CD4-positive, alpha-beta T cell (primary cell): Measurements from ENCODE around the gene TMPRSS11E. TPM values are rescaled to one million over a fixed set of nuclear protein-coding genes. Genes with fewer than 3 reads are reported as not detected.
"Not testable (repeated sequence)": the region's sequence is repeated elsewhere in the genome, so short reads cannot be mapped to it uniquely, and the experiment has no call there.

ENCODE experiments used
- ATAC-seq: fragments of 200-7000 bp; cut with Tn5 transposase; one replicate; pipeline ENCODE4 v1.10.0; 2022; ENCODE audit warnings: mild to moderate bottlenecking; ENCODE audit not compliant: poor library complexity
- CTCF ChIA-PET: fragments of 350-600 bp; sonication (Branson Sonifier 250); formaldehyde crosslinking; loops from one replicate; lab custom pipeline; 2021; ENCODE audit warnings: antibody characterized with exemption, inconsistent platforms; lab: Charles Lee
- POLR2A ChIA-PET: fragments of 350-600 bp; sonication (Branson Sonifier 250); formaldehyde crosslinking; loops from one replicate; lab custom pipeline; 2021; ENCODE audit warnings: antibody characterized with exemption, inconsistent platforms; lab: Charles Lee
- DNase-seq, 14 experiments: peaks; one replicate each; pipeline ENCODE4 v3.0.0-alpha.2; 2013 to 2020; ENCODE audit warnings: mixed read lengths in 2 of 14
- H3K27ac ChIP-seq, 2 donors: one replicate each; pipeline versions ENCODE4 v1.5.1 to v1.7.0; 2013; ENCODE audit warnings: low read length in 2 of 2, low read depth in 1 of 2, mild to moderate bottlenecking in 1 of 2
- H3K27me3 ChIP-seq, 2 experiments: 1 replicate in 1 of 2; 2 replicates in 1 of 2; pipeline versions ENCODE4 v1.6.1 to v1.7.0; 2013; ENCODE audit warnings: low read length in 2 of 2, control low read depth in 1 of 2, mild to moderate bottlenecking in 1 of 2, moderate library complexity in 1 of 2; ENCODE audit not compliant: insufficient read depth in 2 of 2, control insufficient read depth in 1 of 2
- H3K36me3 ChIP-seq: one replicate; pipeline ENCODE4 v1.6.1; 2013; ENCODE audit warnings: low read length, control low read depth; ENCODE audit not compliant: insufficient read depth
- H3K4me1 ChIP-seq: one replicate; pipeline ENCODE4 v1.6.1; 2013; ENCODE audit warnings: low read length, control low read depth; ENCODE audit not compliant: insufficient read depth
- H3K4me3 ChIP-seq: one replicate; pipeline ENCODE4 v1.5.1; 2013; ENCODE audit warnings: mild to moderate bottlenecking, low read length, moderate library complexity
- H3K9me3 ChIP-seq, 2 experiments: 1 replicate in 1 of 2; 2 replicates in 1 of 2; pipeline versions ENCODE4 v1.6.1 to v1.7.0; 2013; ENCODE audit warnings: low read length in 2 of 2, mild to moderate bottlenecking in 2 of 2, control low read depth in 1 of 2, moderate library complexity in 1 of 2; ENCODE audit not compliant: control insufficient read depth in 1 of 2, insufficient read depth in 1 of 2
- H3K27ac Mint-ChIP-seq: one replicate; pipeline ENCODE4 v1.8.0; 2020; ENCODE audit warnings: mixed read lengths
- H3K27me3 Mint-ChIP-seq: one replicate; pipeline ENCODE4 v1.8.0; 2021; ENCODE audit warnings: mixed read lengths
- H3K36me3 Mint-ChIP-seq: one replicate; pipeline ENCODE4 v1.8.0; 2021; ENCODE audit warnings: low read depth, mixed read lengths
- H3K4me1 Mint-ChIP-seq: one replicate; pipeline ENCODE4 v1.8.0; 2021; ENCODE audit warnings: low read depth, mixed read lengths
- H3K4me3 Mint-ChIP-seq: one replicate; pipeline ENCODE4 v1.8.0; 2020; ENCODE audit warnings: mild to moderate bottlenecking, mixed read lengths
- H3K9me3 Mint-ChIP-seq: one replicate; pipeline ENCODE4 v1.8.0; 2020; ENCODE audit warnings: mixed read lengths
- intact Hi-C, 2 experiments: fragments of 100-400 bp; cut with DNase I in 1 of 2; cut with micrococcal nuclease in 1 of 2; formaldehyde crosslinking; loops; one replicate each; pipeline versions ENCODE4 v1.15.1 to v1.9.0; 2023 to 2025; cut with DNase I, micrococcal nuclease
- total RNA-seq, 174 experiments: library from RNA in 2 of 174; stranded (reverse) in 2 of 174; gene quantifications; one replicate each; pipeline ENCODE4 v1.2.3 and lab custom pipeline; 2021 to 2026
- TF ChIP-seq, protein P1 (sequence below): fragments of 200-600 bp; IDR thresholded peaks from one replicate; pipeline ENCODE4 v1.8.0; 2022; ENCODE audit warnings: antibody characterized with exemption, mild to moderate bottlenecking

The TMPRSS11E gene
- total RNA-seq, 2 experiments from 2014 or later = not detected

DNA sequence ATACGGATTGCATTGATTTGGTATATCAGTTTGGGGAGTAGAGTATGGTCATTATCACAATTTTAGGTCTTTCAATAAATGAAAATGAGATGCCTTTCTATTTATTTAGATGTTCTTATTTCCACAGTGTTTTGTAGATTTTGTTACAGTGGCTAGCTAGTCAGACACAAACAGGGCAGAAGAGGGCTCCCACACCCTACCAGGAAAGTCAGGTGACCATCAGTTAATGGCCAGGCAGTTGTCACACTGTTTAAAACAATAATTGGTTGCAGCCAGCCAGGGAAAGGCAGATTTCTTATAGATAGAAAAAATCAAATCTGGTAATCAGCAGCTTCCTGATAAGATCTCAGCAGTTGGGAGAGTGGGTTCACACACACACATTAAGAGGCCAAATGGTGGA lies 71.6 kb downstream of the TMPRSS11E start:
- POLR2A ChIA-PET = no interaction called here
- TF ChIP-seq, protein P1, sequence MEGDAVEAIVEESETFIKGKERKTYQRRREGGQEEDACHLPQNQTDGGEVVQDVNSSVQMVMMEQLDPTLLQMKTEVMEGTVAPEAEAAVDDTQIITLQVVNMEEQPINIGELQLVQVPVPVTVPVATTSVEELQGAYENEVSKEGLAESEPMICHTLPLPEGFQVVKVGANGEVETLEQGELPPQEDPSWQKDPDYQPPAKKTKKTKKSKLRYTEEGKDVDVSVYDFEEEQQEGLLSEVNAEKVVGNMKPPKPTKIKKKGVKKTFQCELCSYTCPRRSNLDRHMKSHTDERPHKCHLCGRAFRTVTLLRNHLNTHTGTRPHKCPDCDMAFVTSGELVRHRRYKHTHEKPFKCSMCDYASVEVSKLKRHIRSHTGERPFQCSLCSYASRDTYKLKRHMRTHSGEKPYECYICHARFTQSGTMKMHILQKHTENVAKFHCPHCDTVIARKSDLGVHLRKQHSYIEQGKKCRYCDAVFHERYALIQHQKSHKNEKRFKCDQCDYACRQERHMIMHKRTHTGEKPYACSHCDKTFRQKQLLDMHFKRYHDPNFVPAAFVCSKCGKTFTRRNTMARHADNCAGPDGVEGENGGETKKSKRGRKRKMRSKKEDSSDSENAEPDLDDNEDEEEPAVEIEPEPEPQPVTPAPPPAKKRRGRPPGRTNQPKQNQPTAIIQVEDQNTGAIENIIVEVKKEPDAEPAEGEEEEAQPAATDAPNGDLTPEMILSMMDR = no peak
- DNase-seq (no peak), ATAC-seq (no peak)
- Mint-ChIP-seq H3K4me1 (no peaks in the 10 kb centered on the region), H3K27ac (no peak overlapping the region), H3K9me3 (no peaks in the 10 kb centered on the region), H3K4me3 (no peak overlapping the region), H3K27me3 (no peaks in the 10 kb centered on the region), H3K36me3 (no peaks in the 10 kb centered on the region)
- Histone ChIP-seq H3K4me3 (no peak overlapping the region), H3K27me3 (no peaks in the 10 kb centered on the region), H3K4me1 (no peaks in the 10 kb centered on the region), H3K27ac (no peak overlapping the region), H3K9me3 (no peaks in the 10 kb centered on the region), H3K36me3 (no peaks in the 10 kb centered on the region)
- intact Hi-C loops = no loop called here
- CTCF ChIA-PET = no interaction called here

DNA sequence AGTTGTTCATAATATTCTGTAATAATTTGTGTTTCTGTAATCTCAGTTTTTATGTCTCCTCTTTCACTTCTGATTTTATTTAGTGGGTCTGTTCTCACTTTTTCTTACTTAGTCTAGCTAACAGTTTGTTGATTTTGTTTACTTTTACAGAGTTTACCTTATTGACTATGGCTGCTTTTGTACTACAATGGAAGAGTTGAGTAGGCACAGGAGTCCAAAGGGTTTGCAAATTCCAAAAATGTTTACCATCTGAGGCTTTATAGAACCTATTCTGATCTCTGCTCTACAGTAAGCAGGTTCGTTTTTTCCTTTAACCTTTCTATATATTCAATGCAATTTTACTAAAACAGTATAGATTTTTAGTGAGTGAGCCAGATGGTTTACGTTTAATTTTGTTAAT lies 73.7 kb downstream of the TMPRSS11E start:
- Histone ChIP-seq H3K36me3 (no peaks in the 10 kb centered on the region), H3K9me3 (no peaks in the 10 kb centered on the region), H3K27ac (no peak overlapping the region), H3K4me1 (no peaks in the 10 kb centered on the region), H3K27me3 (no peaks in the 10 kb centered on the region), H3K4me3 (no peak overlapping the region)
- intact Hi-C loops = no loop called here
- ChIA-PET CTCF (no interaction called here), POLR2A (no interaction called here)
- Mint-ChIP-seq H3K9me3 (no peaks in the 10 kb centered on the region), H3K27me3 (no peaks in the 10 kb centered on the region), H3K4me1 (no peaks in the 10 kb centered on the region), H3K4me3 (no peak overlapping the region), H3K36me3 (no peaks in the 10 kb centered on the region), H3K27ac (no peak overlapping the region)
- TF ChIP-seq, protein P1 = no peak
- ATAC-seq (no peak), DNase-seq (no peak)

DNA sequence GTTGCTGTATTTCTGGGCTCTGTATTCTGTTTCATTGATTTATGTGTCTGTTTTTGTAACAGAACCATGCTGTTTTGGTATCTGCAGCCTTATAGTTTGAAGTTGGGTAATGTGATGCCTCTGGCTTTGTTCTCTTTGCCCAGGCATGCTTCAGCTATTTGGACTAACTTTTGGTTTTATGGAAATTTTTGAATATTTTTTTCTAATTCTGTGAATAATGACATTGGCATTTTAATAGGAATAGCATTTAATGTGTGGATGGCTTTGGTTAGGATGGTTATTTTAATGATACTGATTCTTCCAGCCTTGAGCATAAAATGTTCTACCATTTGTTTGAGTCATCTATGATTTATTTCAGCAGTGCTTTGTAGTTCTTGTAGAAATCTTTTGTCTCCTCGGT lies 75.0 kb downstream of the TMPRSS11E start:
- CTCF ChIA-PET, H3K27ac Mint-ChIP-seq, H3K9me3 Mint-ChIP-seq, H3K27me3 ChIP-seq, intact Hi-C loops, DNase-seq, H3K4me3 Mint-ChIP-seq, H3K27ac ChIP-seq, H3K36me3 ChIP-seq, H3K4me3 ChIP-seq, H3K4me1 ChIP-seq, H3K9me3 ChIP-seq, ATAC-seq, H3K4me1 Mint-ChIP-seq, H3K36me3 Mint-ChIP-seq, H3K27me3 Mint-ChIP-seq, POLR2A ChIA-PET: not testable (repeated sequence)

DNA sequence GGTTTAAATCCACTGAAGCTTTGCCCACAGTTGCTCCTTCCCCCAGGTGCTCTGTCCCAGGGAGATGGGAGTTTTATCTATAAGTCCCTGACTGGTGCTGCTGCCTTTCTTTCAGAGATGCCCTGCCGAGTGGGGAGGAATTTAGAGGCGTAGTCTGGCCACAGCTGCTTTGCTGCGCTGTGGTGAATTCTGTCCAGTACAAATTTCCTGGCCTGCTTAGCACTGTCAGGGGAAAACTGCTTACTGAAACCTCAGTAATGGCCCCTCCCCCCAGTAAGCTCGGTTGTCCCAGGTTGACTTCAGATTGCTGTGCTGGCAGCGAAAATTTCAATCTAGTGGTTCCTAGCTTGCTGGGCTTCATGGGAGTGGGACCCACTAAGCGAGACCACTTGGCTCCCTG lies 88.7 kb downstream of the TMPRSS11E start:
- Mint-ChIP-seq H3K9me3 (no peaks in the 10 kb centered on the region), H3K36me3 (no peaks in the 10 kb centered on the region), H3K27me3 (no peaks in the 10 kb centered on the region), H3K4me1 (no peaks in the 10 kb centered on the region), H3K4me3 (no peak overlapping the region), H3K27ac (no peak overlapping the region)
- TF ChIP-seq, protein P1 = no peak
- no peak for ATAC-seq
- H3K27ac ChIP-seq = no peak overlapping the region
- DNase-seq = no peak
- no peaks in the 10 kb centered on the region for H3K4me1 ChIP-seq
- intact Hi-C loops = no loop called here
- no peak overlapping the region for H3K4me3 ChIP-seq
- no peaks in the 10 kb centered on the region for H3K27me3 ChIP-seq
- no peaks in the 10 kb centered on the region for H3K36me3 ChIP-seq
- ChIA-PET CTCF (no interaction called here), POLR2A (no interaction called here)
- no peaks in the 10 kb centered on the region for H3K9me3 ChIP-seq
